Measurements from ENCODE around the gene TNFAIP2.

TNFAIP2 gene

DNA sequence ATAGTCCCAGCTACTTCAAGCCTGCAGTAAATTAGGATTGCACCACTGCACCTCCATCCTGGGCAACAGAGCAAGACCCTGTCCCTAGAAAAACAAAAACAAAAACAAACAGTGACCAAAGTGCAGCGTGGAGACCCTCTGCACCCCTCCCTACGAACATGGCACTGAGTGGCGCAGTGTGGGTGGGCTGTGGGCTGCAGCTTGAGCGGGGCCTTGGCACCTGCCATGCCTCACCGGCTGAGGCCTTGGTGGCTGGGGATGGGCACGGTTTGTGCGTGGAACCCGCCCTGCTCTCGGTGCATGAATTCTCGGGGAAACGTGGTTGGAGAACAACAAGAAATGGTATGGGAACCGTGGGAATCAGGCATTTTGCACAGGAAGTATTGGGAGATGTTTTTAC is 60.8 kb downstream of the TNFAIP2 start:
- Histone ChIP-seq H3K9ac (ENCODE audit: low read length) (no peak overlapping the region), H3K4me2 (ENCODE audit: low read length) (no peak overlapping the region), H3K36me3 (ENCODE audit: insufficient read depth, low read length) (no peaks in the 10 kb centered on the region), H3K4me1 (ENCODE audit: insufficient read depth, low read length, severe bottlenecking) (no peaks in the 10 kb centered on the region), H3K27me3 (ENCODE audit: insufficient read depth, low read length) (no peaks in the 10 kb centered on the region; the same call in 1 of the 2 replicates), H3K79me2 (ENCODE audit: insufficient read depth, low read length) (no peaks in the 10 kb centered on the region), H4K20me1 (ENCODE audit: insufficient read depth, low read length) (no peaks in the 10 kb centered on the region), H3K9me2 (ENCODE audit: low read depth, low read length) (no peaks in the 10 kb centered on the region), H3K27ac (ENCODE audit: low read depth, low read length, poor library complexity, severe bottlenecking) (no peak overlapping the region), H3K9me3 (ENCODE audit: low read length) (no peaks in the 10 kb centered on the region), H3F3A (ENCODE audit: insufficient read depth, low read length) (no peaks in the 10 kb centered on the region), H3K4me3 (ENCODE audit: low read depth, low read length, poor library complexity, severe bottlenecking) (no peak overlapping the region), H2AFZ (ENCODE audit: low read length) (no peak overlapping the region)
- TF ChIP-seq, protein P1, sequence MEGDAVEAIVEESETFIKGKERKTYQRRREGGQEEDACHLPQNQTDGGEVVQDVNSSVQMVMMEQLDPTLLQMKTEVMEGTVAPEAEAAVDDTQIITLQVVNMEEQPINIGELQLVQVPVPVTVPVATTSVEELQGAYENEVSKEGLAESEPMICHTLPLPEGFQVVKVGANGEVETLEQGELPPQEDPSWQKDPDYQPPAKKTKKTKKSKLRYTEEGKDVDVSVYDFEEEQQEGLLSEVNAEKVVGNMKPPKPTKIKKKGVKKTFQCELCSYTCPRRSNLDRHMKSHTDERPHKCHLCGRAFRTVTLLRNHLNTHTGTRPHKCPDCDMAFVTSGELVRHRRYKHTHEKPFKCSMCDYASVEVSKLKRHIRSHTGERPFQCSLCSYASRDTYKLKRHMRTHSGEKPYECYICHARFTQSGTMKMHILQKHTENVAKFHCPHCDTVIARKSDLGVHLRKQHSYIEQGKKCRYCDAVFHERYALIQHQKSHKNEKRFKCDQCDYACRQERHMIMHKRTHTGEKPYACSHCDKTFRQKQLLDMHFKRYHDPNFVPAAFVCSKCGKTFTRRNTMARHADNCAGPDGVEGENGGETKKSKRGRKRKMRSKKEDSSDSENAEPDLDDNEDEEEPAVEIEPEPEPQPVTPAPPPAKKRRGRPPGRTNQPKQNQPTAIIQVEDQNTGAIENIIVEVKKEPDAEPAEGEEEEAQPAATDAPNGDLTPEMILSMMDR (IDR thresholded peaks at IDR 0.05; ENCODE audit: low read length) = no peak
- no peak for TF ChIP-seq EZH2 (IDR thresholded peaks at IDR 0.05; ENCODE audit: borderline replicate concordance, low read length)

DNA sequence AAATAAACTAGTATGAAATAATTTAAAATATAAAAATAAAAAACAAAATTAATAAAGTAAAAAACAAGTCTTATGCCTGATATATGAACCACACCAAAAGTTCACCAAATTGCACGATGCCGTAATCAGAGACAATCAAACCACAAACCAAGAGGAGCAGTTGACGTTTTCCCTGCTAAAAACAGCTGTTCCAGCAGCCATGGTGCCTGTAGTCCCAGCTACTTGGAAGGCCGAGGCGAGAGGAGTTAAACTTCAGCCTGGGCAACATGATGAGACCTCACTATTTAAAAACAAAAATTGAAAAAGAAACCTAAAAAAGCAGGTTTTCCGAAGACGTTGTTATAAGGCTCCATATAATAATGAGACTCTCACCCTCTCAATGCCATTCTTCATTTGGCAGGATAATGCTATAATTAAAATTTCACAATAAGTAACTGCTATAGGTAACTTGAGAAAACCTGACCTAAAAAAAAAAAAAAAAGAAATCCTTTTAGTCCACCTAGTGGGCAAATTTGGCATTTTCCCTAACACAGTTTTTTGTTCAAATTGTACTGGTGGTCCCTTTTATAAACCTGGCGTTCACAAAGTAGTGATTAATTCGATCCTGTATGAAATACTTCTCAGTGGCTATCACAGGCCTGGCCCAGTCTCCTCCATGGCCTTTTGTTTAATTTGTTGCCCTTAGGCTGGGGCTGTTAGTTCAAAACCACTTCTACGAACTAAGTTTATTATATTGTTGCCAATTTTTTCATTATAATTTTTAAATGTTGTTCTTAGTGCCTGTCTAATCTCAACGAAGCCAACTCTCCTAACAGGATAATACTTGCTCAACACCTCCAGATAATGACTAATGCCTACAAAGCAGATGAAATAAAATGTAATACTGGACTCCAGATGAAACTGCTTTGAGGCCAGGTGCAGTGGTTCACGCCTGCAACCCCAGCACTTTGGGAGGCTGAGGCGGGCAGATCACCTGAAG is 62.1 kb downstream of the TNFAIP2 start:
- no peak overlapping the region for H2AFZ ChIP-seq (ENCODE audit: low read length)
- no peaks in the 10 kb centered on the region for H3K4me1 ChIP-seq (ENCODE audit: insufficient read depth, low read length, severe bottlenecking)
- no peaks in the 10 kb centered on the region for H3K9me3 ChIP-seq (ENCODE audit: low read length)
- no peaks in the 10 kb centered on the region for H3K36me3 ChIP-seq (ENCODE audit: insufficient read depth, low read length)
- H3K27me3 ChIP-seq (ENCODE audit: insufficient read depth, low read length) = no peaks in the 10 kb centered on the region; the same call in 1 of the 2 replicates
- no peaks in the 10 kb centered on the region for H3F3A ChIP-seq (ENCODE audit: insufficient read depth, low read length)
- no peak for TF ChIP-seq EZH2 (IDR thresholded peaks at IDR 0.05; ENCODE audit: borderline replicate concordance, low read length)
- TF ChIP-seq, protein P1 (IDR thresholded peaks at IDR 0.05; ENCODE audit: low read length) = peak; percentile 75
- no peak overlapping the region for H3K9ac ChIP-seq (ENCODE audit: low read length)
- H3K79me2 ChIP-seq (ENCODE audit: insufficient read depth, low read length) = no peaks in the 10 kb centered on the region
- no peak overlapping the region for H3K27ac ChIP-seq (ENCODE audit: low read depth, low read length, poor library complexity, severe bottlenecking)
- H3K4me2 ChIP-seq (ENCODE audit: low read length) = no peak overlapping the region
- H4K20me1 ChIP-seq (ENCODE audit: insufficient read depth, low read length) = no peaks in the 10 kb centered on the region
- no peaks in the 10 kb centered on the region for H3K9me2 ChIP-seq (ENCODE audit: low read depth, low read length)
- H3K4me3 ChIP-seq (ENCODE audit: low read depth, low read length, poor library complexity, severe bottlenecking) = no peak overlapping the region

DNA sequence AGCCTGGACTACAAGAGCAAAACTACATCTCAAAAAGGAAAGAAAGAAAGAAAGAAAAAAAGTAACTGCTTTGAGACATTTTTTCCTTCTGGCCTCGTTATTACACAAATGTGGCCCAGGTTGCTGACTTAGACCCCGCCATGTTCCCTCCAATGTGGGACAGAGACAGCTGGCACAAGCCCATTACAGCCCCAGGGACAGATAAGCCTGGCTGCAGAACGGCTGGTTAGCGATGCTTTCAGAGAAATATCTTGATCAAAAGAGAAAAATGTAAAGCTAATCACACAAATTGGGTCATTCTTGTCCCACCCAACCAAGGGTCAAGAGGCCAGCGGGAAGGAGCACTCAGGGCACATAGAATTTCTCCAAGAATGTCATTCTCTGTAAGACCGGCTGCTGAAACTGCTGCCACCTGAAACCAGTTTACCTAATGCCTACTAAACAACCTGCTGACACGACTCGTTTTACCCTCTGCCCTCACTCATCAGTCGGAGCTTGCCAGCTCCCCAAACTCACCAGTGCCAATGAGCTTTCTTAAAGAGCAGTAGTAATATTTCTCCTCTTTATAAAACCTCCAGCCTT is 63.1 kb downstream of the TNFAIP2 start:
- no peaks in the 10 kb centered on the region for H4K20me1 ChIP-seq (ENCODE audit: insufficient read depth, low read length)
- H3K9ac ChIP-seq (ENCODE audit: low read length) = no peak overlapping the region
- no peaks in the 10 kb centered on the region for H3F3A ChIP-seq (ENCODE audit: insufficient read depth, low read length)
- H3K36me3 ChIP-seq (ENCODE audit: insufficient read depth, low read length) = no peaks in the 10 kb centered on the region
- H3K9me2 ChIP-seq (ENCODE audit: low read depth, low read length) = no peaks in the 10 kb centered on the region
- H3K27ac ChIP-seq (ENCODE audit: low read depth, low read length, poor library complexity, severe bottlenecking) = no peak overlapping the region
- TF ChIP-seq, protein P1 (IDR thresholded peaks at IDR 0.05; ENCODE audit: low read length) = no peak
- no peak for TF ChIP-seq EZH2 (IDR thresholded peaks at IDR 0.05; ENCODE audit: borderline replicate concordance, low read length)
- no peaks in the 10 kb centered on the region for H3K4me1 ChIP-seq (ENCODE audit: insufficient read depth, low read length, severe bottlenecking)
- no peak overlapping the region for H2AFZ ChIP-seq (ENCODE audit: low read length)
- H3K27me3 ChIP-seq (ENCODE audit: insufficient read depth, low read length) = no peaks in the 10 kb centered on the region; the same call in 1 of the 2 replicates
- no peaks in the 10 kb centered on the region for H3K9me3 ChIP-seq (ENCODE audit: low read length)
- no peak overlapping the region for H3K4me3 ChIP-seq (ENCODE audit: low read depth, low read length, poor library complexity, severe bottlenecking)
- H3K4me2 ChIP-seq (ENCODE audit: low read length) = no peak overlapping the region
- no peaks in the 10 kb centered on the region for H3K79me2 ChIP-seq (ENCODE audit: insufficient read depth, low read length)

Measured in OCI-LY1 (cell line).